ENCODE measurements around the gene CAPN11. TPM values are rescaled to one million over a fixed set of nuclear protein-coding genes. Genes with fewer than 3 reads are reported as not detected.

CAPN11 gene
- total and polyA plus RNA-seq, 9 of the 15 experiments (the other 6 are each of a cell fraction or from before 2014, with no cell fraction given) = 0.03 to 0.61 (median 0.17) TPM; not detected in 1

GRCh38 chr6:44126320-44127149 lies 32.1 kb upstream of the CAPN11 start (continued):
- TF ChIP-seq HMGXB4 (CRISPR knock-in tag; IDR thresholded peaks at IDR 0.05) (no peak), NFATC3 (IDR thresholded peaks at IDR 0.05) (0 out of 2 replicates have a peak, but pooled peaks have one; percentile 34), MNT (conservative IDR thresholded peaks at IDR 0.05) (peak in 1 of 2 experiments; percentile 50; a peak in 2 of 4 replicates), MXI1 (IDR thresholded peaks at IDR 0.05; ENCODE audit: low read depth, low read length) (peak; percentile 30; the same call in 1 of the 2 replicates), DPF2 (IDR thresholded peaks at IDR 0.05) (peak; percentile 71), RBBP5 (IDR thresholded peaks at IDR 0.05; ENCODE audit: borderline replicate concordance, insufficient read depth, low read length, poor library complexity, severe bottlenecking) (peak; percentile 70), ZNF609 (CRISPR knock-in tag; IDR thresholded peaks at IDR 0.05; ENCODE audit: borderline replicate concordance) (0 out of 2 replicates have a peak, but pooled peaks have one; percentile 13), NFE2 (IDR thresholded peaks at IDR 0.05; ENCODE audit: low read depth) (0 out of 2 replicates have a peak, but pooled peaks have one; percentile 26), ETV5 (CRISPR knock-in tag; IDR thresholded peaks at IDR 0.05; ENCODE audit: low read depth) (0 out of 2 replicates have a peak, but pooled peaks have one; percentile 22), TRIM24 (IDR thresholded peaks at IDR 0.05) (peak in 1 of 2 experiments; percentile 11; a peak in 1 of 4 replicates), KDM1A (IDR thresholded peaks at IDR 0.05) (peak in 1 of 2 experiments; percentile 15; a peak in 1 of 4 replicates), SMARCA4 (IDR thresholded peaks at IDR 0.05) (peak; percentile 50; the same call in 1 of the 2 replicates), HINFP (tag; conservative IDR thresholded peaks at IDR 0.05; ENCODE audit: low read depth) (no peak), CEBPB (tag; IDR thresholded peaks at IDR 0.05) (no peak), ZNF589 (CRISPR knock-in tag; IDR thresholded peaks at IDR 0.05; ENCODE audit: low read depth) (no peak)

Measured in K562 (cell line).